HG03558 (cell line): Measurements from ENCODE around the gene SLC25A38.

Source experiments
- ATAC-seq: cut with Tn5 transposase; IDR thresholded peaks from one replicate; pipeline ENCODE4 v1.9.1; 2021; ENCODE audit warnings: moderate number of reproducible peaks; ENCODE audit not compliant: unreplicated experiment; ENCODE audit errors: extremely low read depth

Gene SLC25A38

DNA sequence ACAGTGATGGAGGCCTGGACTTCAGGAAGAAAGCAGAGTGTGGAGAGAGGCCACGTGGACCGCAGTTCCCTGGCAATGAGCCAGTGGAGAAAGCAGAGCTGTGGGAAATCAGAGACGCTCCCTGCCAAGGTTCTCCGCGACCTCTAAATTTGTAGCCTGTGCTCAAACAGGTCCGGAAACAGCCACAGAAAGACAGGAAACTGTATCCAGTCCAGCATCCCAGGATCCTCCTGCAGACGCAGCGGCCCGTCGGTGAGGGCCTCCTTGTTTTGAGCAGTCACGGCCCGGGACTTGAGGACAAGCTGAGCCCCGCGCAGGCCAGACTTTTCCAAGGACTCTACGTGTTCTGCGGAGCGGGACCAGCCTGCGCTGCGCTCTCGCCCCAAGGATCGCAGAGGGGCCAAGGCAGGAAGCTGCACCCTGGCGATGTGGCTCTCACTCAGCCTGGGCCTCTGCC, 45.6 kb downstream of the SLC25A38 start:
- ATAC-seq, result no peak

DNA sequence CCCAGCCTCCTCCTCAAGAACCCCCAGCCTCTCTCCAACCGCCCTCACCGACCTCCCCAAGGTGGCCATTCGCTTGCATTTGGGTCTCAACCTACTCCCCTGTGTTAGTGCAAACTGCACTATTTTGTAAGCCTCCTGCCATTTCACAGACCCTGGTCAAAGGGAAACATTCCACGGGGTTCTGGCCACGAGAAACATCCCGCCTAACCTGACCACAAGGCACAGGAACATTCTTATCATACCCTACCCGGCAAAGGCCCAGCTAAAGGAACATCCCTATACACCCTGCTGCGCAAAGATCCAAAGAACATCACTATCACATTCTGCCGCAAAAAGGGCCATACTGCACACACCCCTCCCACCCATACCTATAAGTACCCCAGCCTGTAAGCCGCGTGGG, 46.3 kb downstream of the SLC25A38 start:
- ATAC-seq, result no peak

DNA sequence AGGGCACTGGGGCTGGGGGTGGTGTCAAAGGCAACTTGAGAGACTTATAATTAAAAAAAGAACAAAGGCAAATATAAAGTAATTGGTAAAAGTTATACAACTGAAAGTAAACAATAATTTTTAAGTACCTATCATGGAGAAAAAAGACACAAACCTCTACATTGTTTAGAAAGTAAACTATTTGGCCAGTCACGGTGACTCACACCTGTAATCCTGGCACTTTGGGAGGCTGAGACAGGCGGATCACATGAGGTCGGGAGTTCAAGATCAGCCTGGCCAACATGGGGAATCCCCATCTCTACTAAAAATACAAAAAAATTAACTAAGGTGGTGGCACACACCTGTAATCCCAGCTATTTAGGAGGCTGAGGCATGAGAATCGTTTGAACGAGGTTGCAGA, 49.2 kb downstream of the SLC25A38 start:
- ATAC-seq, result no peak

DNA sequence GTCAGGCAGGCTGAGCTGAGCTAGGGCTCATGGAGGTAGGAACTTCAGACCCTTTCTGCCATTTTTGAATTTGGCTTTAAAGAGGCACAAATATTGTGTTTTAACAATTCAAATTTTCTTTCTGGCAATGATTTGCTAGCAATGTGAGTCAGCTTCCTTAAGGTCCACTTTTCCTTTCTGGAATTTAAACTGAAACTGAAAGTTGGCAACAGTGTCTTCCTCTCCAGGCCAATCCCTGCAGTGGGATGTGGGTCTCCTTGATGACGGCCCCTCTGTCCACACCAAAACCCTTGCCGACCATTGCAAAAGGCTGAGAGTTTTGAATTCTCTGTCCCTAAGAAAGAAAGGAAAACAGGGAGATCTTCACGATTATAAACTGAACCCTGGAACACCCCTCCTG, 50.5 kb downstream of the SLC25A38 start:
- ATAC-seq, result no peak

DNA sequence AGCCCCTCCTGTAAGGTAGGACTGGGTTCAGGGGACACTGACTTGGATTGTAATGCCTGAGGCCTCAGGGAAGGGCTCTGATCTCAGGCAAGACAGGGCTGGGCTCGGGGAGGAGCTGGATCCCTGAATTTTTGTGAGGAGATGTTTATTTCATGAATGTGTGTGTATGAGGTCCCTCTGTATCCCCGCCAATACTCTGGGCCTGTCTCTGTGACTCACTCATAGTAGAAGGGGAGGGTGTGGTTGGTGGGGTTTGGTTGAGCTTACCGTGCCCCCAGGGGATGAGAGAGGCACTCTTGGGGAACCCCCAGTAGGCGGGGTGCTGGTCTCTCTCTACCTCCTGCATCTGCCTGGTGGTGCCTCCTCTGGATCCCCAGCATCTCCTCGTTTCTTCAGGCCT, 51.4 kb downstream of the SLC25A38 start:
- ATAC-seq, result no peak

DNA sequence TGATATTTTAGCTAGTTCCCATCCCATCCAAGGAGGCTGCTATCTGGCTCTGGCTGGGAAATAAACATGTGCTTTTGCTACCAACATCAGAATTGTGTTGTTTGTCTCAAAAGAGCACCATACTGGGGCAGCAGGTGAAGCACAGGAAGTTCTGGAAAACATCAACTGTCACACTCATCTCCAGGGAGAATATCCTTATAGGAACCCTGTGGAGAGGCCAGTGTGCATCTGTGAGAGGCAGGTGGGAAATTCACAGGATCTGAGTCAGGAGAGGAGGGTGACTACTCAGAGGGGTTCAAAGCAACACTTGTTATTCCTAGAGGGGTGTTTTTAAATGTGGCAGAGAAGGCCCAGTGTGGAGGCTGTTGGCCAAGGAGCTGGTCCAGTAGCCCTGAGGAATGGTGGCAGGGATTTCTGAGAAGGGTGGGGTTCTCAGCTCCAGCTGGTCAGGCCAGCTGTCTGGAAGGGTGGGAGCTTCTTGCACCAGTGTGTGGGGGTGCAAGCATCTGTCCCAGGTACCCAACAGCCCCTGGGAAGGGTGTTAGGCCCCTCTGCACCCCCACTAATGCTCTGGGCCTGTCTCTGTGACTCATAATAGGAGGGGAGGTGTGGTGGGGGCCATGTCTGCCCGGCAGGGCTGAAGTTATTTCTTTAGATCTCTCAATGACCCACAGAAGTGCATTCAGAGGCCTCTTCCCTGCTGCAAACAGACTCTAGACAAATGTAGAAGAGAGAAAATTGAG, 52.0 kb downstream of the SLC25A38 start:
- no peak for ATAC-seq

DNA sequence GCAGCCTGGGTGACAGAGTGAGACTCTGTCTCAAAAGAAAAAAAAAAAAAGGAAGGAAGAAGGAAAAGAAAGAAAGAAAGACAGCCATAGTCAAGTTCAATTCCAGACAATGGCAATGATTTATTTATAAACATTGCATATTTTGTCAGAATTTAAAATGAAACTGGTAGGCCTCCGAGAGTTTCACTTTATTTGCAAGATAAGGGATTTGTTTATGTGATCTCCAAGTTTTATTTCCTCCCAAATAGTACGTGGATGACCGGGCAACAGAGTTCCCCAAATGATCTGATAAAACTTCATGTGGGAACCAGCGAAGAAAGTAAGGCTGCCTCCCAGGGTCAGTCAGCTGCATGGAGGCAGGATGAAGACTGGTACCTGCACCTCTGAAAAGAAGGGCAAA, 55.7 kb downstream of the SLC25A38 start:
- ATAC-seq, result no peak

DNA sequence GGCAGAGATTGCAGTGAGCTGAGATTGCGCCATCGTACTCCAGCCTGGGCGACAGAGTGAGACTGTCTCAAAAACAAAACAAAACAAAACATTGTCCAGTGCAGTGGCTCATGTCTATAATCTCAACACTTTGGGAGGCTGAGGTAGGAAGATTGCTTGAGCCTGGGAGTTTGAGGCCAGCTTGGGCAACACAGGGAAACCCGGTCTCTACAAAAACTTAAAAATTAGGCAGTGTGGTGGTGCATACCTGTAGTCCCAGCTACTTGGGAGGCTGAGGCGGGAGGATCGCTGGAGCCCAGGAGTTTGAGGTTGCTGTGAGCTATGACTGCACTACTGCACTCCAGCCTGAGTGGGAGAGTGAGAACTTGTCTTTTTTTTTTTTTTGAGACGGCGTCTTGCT, 57.1 kb downstream of the SLC25A38 start:
- ATAC-seq, result no peak

DNA sequence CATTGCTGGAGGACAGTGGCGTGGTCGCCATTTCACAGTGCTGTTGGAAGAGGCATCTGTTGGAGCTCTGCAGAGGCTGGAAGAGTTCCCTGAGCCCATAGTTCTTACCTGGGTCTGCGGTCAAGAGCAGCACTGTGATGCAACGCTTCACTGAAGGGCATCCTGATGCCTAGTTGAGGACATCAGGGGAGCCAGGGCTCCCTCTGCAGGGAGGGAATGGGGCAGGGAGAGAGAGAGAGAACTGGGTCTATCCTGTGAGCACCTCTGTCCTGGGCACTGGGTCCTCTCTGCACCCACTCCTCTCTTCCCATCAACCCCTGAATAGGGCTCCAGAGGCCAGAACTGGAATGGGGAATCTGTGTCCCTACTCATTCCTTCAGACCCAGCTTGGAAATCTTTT, 60.4 kb downstream of the SLC25A38 start:
- ATAC-seq, result no peak

DNA sequence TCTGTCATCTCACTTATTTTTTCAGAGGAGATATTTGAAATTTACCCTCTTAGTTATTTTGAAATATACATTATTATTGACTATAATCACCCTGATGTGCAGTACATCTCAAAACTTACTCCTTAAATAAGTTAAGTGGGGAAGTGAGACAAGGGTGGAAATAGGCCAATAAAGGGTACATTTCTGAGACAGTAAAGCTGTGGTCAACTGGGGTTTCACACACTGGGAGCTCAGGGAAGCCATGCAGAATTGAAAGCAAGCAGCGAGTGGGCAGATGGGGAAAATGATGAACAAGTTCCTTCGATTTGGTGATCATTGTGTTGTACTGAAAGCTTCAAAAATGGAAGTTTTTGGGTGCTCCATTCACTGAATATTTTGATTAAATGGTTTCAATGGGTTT, 62.8 kb downstream of the SLC25A38 start:
- no peak for ATAC-seq

DNA sequence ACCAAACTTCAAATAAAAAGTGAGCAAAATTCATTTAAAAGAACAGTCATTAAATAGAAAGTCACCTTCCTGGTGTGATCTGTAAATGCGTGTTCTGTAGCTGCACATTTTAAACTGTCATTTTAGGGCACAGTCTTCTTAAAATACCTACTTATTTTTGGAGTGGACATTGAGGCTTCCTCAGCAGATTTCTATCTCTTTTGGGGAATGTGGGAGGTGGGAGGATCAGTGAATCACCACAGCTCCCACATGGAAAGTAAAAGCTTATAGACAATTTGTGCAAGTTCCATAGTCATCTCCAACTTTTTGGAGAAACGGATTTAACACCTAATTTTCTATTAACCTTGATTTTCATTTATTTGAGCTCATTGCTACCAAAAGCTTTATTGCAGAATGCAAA, 63.3 kb downstream of the SLC25A38 start:
- no peak for ATAC-seq
